ENCODE data around the gene GARRE1. TPM values are rescaled to one million over a fixed set of nuclear protein-coding genes. Genes with fewer than 3 reads are reported as not detected.
"Not testable (repeated sequence)": the region's sequence is repeated elsewhere in the genome, so short reads cannot be mapped to it uniquely, and the experiment has no call there.

GARRE1 gene, protein sequence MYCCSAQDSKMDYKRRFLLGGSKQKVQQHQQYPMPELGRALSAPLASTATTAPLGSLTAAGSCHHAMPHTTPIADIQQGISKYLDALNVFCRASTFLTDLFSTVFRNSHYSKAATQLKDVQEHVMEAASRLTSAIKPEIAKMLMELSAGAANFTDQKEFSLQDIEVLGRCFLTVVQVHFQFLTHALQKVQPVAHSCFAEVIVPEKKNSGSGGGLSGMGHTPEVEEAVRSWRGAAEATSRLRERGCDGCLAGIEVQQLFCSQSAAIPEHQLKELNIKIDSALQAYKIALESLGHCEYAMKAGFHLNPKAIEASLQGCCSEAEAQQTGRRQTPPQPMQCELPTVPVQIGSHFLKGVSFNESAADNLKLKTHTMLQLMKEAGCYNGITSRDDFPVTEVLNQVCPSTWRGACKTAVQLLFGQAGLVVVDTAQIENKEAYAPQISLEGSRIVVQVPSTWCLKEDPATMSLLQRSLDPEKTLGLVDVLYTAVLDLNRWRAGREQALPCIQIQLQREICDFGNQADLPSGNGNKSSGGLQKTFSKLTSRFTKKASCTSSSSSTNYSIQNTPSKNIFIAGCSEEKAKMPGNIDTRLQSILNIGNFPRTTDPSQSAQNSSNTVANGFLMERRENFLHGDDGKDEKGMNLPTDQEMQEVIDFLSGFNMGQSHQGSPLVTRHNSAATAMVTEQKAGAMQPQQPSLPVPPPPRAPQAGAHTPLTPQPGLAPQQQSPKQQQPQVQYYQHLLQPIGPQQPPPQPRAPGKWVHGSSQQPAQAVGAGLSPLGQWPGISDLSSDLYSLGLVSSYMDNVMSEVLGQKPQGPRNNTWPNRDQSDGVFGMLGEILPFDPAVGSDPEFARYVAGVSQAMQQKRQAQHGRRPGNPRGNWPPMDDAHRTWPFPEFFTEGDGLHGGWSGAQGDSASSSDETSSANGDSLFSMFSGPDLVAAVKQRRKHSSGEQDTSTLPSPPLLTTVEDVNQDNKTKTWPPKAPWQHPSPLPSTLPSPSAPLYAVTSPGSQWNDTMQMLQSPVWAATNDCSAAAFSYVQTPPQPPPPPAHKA (N-terminal part only)
- total RNA-seq: 28.5 TPM

DNA sequence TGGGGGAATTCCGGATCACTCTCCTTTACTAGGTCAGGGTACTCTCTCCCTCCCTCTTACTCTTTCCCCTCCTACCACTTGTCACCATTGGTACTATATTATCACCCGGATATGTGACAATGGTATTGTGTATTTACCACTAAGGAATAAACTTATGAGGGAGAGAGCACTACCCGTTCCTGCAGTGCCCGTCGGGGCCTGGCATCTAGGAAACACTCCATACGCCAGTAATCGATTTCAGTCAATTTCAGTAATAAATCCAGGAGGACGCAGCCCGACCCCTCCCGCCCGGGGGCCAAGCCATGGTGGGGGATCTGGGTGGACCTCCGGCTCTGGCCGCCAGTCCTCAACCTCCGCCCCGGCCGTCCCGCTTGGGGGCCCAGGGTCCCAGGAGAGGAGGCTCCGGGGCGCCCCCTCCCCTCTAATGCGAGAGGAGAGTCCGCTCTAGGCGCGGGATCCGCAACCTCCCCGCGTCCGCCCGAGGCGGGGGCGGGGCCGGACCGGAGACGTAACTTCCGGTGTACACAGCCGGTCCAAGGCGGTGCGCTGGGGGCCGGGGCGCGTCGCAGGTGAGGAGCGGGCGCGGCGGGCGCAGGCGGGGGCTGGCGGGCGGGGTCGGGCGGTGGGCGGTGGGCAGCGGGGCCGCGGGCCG is at the start of gene GARRE1:
Gene GARRE1 (plus strand): TSS at position 509 of the 652 bp plus-strand sequence. CDS start 45,920 bp downstream, outside the sequence.
- Histone ChIP-seq H3K4me1 (peaks cover 35% of the 10 kb centered on the region), H3K27ac (peak within 1 kb of the TSS; percentile 95), H3K9me3 (no peaks in the 10 kb centered on the region), H3K27me3 (no peaks in the 10 kb centered on the region), H3K36me3 (no peaks in the 10 kb centered on the region), H3K4me3 (peak within 1 kb of the TSS; percentile 93 to 100)
- DNase-seq (ENCODE audit: extremely low spot score in 2 of 2): no peak
- TF ChIP-seq POLR2A (IDR thresholded peaks at IDR 0.05) (peak in 1 of 2 donors; percentile 54), POLR2AphosphoS5 (IDR thresholded peaks at IDR 0.05; ENCODE audit: insufficient read depth in 1 of 2, low read depth in 1 of 2) (peak; percentile 66 to 95)
- TF ChIP-seq, protein P1, sequence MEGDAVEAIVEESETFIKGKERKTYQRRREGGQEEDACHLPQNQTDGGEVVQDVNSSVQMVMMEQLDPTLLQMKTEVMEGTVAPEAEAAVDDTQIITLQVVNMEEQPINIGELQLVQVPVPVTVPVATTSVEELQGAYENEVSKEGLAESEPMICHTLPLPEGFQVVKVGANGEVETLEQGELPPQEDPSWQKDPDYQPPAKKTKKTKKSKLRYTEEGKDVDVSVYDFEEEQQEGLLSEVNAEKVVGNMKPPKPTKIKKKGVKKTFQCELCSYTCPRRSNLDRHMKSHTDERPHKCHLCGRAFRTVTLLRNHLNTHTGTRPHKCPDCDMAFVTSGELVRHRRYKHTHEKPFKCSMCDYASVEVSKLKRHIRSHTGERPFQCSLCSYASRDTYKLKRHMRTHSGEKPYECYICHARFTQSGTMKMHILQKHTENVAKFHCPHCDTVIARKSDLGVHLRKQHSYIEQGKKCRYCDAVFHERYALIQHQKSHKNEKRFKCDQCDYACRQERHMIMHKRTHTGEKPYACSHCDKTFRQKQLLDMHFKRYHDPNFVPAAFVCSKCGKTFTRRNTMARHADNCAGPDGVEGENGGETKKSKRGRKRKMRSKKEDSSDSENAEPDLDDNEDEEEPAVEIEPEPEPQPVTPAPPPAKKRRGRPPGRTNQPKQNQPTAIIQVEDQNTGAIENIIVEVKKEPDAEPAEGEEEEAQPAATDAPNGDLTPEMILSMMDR (IDR thresholded peaks at IDR 0.05): no peak
- intact Hi-C loops (cut with DNase I): no loop called here

DNA sequence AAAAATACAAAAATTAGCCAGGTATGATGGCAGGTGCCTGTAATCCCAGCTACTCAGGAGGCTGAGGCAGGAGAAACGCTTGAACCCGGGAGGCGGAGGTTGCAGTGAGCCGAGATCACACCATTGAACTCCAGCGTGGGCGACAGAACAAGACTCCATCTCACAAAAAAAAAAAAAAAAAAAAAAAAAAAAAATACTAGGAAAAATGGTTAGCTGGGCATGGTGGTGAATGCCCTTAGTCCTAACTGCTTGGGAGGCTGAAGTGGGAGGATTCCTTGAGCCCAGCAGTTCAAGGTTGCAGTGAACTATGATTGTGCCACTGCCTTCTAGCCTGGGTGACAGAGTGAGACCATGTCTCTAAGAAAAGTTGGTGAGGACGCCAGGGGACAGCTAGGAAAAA is 49.0 kb upstream of the GARRE1 start:
- intact Hi-C loops (cut with DNase I); H3K4me1 ChIP-seq; H3K4me3 ChIP-seq; H3K27ac ChIP-seq; H3K9me3 ChIP-seq; H3K27me3 ChIP-seq; DNase-seq (ENCODE audit: extremely low spot score in 2 of 2): not testable (repeated sequence)
- peaks cover 0 to 38% of the 10 kb centered on the region in 2 donors for H3K36me3 ChIP-seq

DNA sequence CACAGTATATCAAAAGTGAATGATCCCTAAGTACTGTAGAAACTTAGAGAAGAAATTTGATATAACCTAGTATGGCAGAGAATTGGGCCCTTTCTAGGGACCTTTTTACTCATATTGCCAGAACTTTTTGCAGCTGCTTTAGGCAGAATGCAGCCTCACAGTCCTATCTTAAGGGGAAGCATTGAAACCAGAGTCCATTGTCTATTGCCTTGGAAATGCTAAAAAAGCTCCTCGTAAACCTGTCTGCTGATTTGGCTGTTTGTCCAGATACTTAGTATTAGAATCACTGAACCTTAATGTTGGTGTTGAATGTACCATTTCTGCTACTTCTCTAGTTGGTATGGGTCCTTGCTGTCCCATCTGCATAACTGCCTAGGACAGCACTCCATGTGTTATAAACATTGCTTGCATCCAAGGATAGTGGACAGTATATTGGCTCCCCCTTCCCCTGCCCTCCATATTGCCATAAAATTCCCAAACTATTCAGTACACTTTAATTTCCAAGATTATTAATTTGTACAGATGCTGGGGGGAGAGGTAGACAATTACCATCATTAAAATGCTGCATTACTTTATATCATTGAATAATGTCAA is 46.0 kb upstream of the GARRE1 start:
- Histone ChIP-seq H3K9me3 (no peaks in the 10 kb centered on the region), H3K27me3 (no peaks in the 10 kb centered on the region), H3K36me3 (peaks cover 0 to 58% of the 10 kb centered on the region in 2 donors), H3K4me3 (no peak overlapping the region), H3K4me1 (no peaks in the 10 kb centered on the region), H3K27ac (no peak overlapping the region)
- DNase-seq (ENCODE audit: extremely low spot score in 2 of 2): no peak
- intact Hi-C loops (cut with DNase I): no loop called here
- TF ChIP-seq, protein P1 (IDR thresholded peaks at IDR 0.05): no peak
- TF ChIP-seq POLR2A (IDR thresholded peaks at IDR 0.05) (no peak), POLR2AphosphoS5 (IDR thresholded peaks at IDR 0.05; ENCODE audit: insufficient read depth in 1 of 2, low read depth in 1 of 2) (no peak)

DNA sequence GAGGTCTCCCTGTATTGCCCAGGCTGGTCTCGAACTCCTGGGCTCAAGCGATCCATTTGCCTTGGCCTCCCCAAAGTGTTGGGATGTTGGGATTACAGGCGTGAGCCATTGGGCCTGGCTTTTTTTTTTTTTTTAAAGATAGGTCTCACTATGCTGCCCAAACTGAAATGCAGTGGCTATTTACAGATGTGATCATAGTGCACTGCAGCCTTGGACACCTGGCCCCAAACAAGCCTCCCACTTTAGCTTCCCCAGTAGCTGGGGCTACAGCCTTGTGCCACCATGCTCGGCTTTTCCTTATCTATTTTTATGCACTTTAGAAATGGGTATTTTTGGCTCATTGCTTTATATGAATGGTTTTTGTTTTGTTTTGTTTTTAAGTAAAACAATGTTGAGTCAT is 44.6 kb upstream of the GARRE1 start:
- Histone ChIP-seq H3K9me3 (no peaks in the 10 kb centered on the region), H3K36me3 (peaks cover 0 to 64% of the 10 kb centered on the region in 2 donors), H3K27ac (no peak overlapping the region), H3K4me3 (no peak overlapping the region), H3K4me1 (no peaks in the 10 kb centered on the region), H3K27me3 (no peaks in the 10 kb centered on the region)
- TF ChIP-seq, protein P1 (IDR thresholded peaks at IDR 0.05): no peak
- TF ChIP-seq POLR2AphosphoS5 (IDR thresholded peaks at IDR 0.05; ENCODE audit: insufficient read depth in 1 of 2, low read depth in 1 of 2) (no peak), POLR2A (IDR thresholded peaks at IDR 0.05) (no peak)
- no peak for DNase-seq (ENCODE audit: extremely low spot score in 2 of 2)
- intact Hi-C loops (cut with DNase I): no loop called here

DNA sequence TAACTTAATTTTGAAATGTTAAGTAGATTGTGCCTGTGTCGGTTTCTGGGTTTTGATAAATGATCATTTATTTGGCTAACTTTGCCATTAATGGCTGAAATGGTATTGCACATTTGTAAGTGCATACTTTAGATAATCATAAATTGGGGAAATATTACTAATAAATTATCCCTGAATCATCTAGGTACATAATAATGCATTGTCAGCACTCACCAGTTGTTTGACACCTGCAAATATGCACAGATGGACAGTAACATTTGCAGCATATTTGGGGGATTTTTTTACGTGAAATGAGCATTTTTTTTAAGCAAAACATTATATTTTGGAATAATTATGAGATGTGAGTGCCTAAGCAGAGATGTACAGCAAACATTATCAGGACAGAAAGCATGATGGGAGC is 41.1 kb upstream of the GARRE1 start:
- no peak for DNase-seq (ENCODE audit: extremely low spot score in 2 of 2)
- Histone ChIP-seq H3K27ac (no peak overlapping the region), H3K4me3 (no peak overlapping the region), H3K4me1 (peaks cover 6% of the 10 kb centered on the region), H3K9me3 (no peaks in the 10 kb centered on the region), H3K36me3 (peaks cover 0 to 71% of the 10 kb centered on the region in 2 donors), H3K27me3 (no peaks in the 10 kb centered on the region)
- intact Hi-C loops (cut with DNase I): no loop called here
- no peak for TF ChIP-seq POLR2A (IDR thresholded peaks at IDR 0.05)
- TF ChIP-seq, protein P1 (IDR thresholded peaks at IDR 0.05): no peak

All from vagina (tissue), 2 donors.